ENCODE results near the gene CTSZ. TPM values are rescaled to one million over a fixed set of nuclear protein-coding genes. Genes with fewer than 3 reads are reported as not detected.
"Not testable (repeated sequence)": the region's sequence is repeated elsewhere in the genome, so short reads cannot be mapped to it uniquely, and the experiment has no call there.

CTSZ gene
- polyA plus RNA-seq, 1 donor: 89.9 TPM

DNA sequence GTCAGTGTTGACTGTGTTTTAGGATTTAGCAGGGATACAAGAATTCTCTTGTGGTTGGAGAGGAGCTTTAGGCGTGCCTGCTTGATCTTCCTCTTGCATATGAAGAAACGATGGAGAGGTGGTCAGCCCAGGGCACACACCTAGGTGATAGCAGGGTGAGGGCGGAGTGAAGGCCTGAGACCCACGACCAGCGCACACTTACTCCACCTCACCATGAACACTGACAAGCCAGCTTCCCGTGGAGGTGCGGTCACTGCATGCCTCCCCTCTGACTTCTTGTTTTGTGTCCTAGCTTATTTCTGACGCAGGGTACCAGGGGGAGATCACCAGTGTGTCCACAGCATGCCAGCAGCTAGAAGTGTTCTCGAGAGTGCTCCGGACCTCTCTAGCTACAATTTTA, 17.9 kb downstream of the CTSZ start:
- WGBS (ENCODE audit: insufficient coverage, low lambda C conversion rate): no CpG with 5 or more reads among the region's 10 CpGs

DNA sequence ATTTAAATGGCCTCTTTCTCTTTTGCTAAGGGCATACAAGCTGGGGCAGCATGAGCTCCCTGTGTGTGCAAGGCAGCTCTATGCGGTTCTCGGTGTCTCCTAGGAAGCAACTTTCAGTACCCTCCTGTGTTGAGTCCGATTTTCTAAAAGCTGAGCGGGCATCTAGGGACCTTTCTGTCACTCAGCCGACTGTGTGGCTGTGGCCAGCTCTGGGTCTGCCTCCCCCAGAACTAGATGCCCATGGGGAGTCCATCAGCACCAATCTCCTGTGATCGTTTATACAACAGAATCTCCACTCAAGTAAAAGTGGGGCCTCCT, 18.5 kb downstream of the CTSZ start:
- H3K36me3 ChIP-seq (ENCODE audit: control insufficient read depth, insufficient read depth, low read length): peaks cover 75% of the 10 kb centered on the region
- no peaks in the 10 kb centered on the region for H3K4me1 ChIP-seq (ENCODE audit: control insufficient read depth, insufficient read depth, low read length)
- DNase-seq: no peak
- no peaks in the 10 kb centered on the region for H3K27me3 ChIP-seq (ENCODE audit: control insufficient read depth, insufficient read depth, low read length)
- no peak overlapping the region for H3K27ac ChIP-seq (ENCODE audit: low read length)
- no peak overlapping the region for H3K4me3 ChIP-seq (ENCODE audit: low read length)
- no peaks in the 10 kb centered on the region for H3K9me3 ChIP-seq (ENCODE audit: control insufficient read depth, low read depth, low read length)
- WGBS (ENCODE audit: insufficient coverage, low lambda C conversion rate): no CpG with 5 or more reads among the region's 6 CpGs

More for the DNA sequence above, 17.9 kb downstream of the CTSZ start:
- H3K36me3 ChIP-seq (ENCODE audit: control insufficient read depth, insufficient read depth, low read length): peaks cover 81% of the 10 kb centered on the region
- no peaks in the 10 kb centered on the region for H3K27me3 ChIP-seq (ENCODE audit: control insufficient read depth, insufficient read depth, low read length)
- no peak overlapping the region for H3K27ac ChIP-seq (ENCODE audit: low read length)
- H3K9me3 ChIP-seq (ENCODE audit: control insufficient read depth, low read depth, low read length): no peaks in the 10 kb centered on the region
- no peak overlapping the region for H3K4me3 ChIP-seq (ENCODE audit: low read length)
- H3K4me1 ChIP-seq (ENCODE audit: control insufficient read depth, insufficient read depth, low read length): no peaks in the 10 kb centered on the region
- no peak for DNase-seq

DNA sequence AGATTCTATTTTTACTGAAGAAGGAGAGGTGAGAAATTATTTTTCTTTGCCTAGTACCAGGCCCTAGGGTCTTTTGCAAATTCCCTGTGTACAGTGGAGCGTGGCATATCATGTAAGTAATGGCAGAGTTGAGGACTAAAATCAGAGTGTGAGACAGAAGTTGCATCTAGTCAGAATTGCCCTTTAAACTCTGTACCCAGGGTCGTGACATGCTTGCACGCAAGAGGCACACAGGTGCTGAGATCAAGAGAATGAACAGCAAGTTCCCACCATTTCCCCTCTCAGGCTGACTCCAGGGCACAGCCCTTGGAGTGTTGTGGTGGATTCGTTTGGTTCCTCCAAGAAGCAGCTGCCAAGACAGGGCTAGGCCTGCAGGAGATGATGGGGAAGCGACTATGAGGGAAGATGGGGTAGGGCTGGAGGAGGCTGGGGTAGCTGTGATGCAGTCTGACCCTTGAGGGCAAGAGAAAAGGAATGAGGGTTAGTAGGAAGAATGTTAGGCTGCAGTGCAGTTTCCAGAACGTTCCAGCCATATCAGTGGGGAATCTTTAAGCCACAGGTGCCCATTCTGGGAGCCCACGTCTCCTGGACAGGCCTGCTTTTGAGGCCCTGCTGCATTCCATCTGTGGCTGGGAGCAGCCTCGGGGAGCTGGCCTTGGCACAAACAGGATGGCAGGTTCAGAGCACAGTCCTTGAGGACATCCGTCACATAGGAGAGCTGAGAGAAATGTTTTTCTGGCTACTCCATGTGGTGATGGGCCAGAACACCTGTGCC, 19.1 kb downstream of the CTSZ start:
- Histone ChIP-seq H3K9me3 (ENCODE audit: control insufficient read depth, low read depth, low read length) (no peaks in the 10 kb centered on the region), H3K27me3 (ENCODE audit: control insufficient read depth, insufficient read depth, low read length) (no peaks in the 10 kb centered on the region), H3K36me3 (ENCODE audit: control insufficient read depth, insufficient read depth, low read length) (peaks cover 69% of the 10 kb centered on the region), H3K4me3 (ENCODE audit: low read length) (no peak overlapping the region), H3K27ac (ENCODE audit: low read length) (no peak overlapping the region), H3K4me1 (ENCODE audit: control insufficient read depth, insufficient read depth, low read length) (no peaks in the 10 kb centered on the region)
- DNase-seq: no peak
- WGBS (ENCODE audit: insufficient coverage, low lambda C conversion rate): no CpG with 5 or more reads among the region's 9 CpGs

DNA sequence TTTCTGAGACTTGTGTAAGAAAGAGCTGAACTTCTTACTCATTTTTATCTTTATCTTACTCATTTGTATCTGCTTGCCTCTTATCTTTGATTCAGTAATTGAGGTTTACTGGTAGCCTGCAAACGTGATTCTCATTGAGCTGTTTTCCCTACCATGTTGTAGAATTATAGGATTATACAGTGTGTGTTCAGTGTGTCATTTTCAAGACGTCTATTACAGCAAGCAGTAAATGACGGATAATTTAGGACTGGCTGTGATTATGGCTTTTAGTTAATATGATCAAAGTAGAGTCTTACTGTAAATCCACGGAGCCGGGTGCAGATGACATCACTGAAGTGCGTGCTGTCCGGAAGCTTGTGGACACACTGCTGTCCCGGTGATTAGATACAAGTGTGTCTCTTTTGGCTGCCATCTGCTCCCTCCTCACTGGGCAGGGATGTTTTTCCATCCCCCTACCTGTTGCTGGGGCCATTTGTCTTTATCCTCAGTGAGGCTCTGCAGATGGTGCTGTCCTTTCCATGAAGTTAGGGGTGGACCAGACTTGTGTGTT, 20.0 kb downstream of the CTSZ start:
- H3K27ac ChIP-seq (ENCODE audit: low read length): no peak overlapping the region
- H3K27me3 ChIP-seq (ENCODE audit: control insufficient read depth, insufficient read depth, low read length): no peaks in the 10 kb centered on the region
- peaks cover 4% of the 10 kb centered on the region for H3K4me1 ChIP-seq (ENCODE audit: control insufficient read depth, insufficient read depth, low read length)
- no peak overlapping the region for H3K4me3 ChIP-seq (ENCODE audit: low read length)
- peaks cover 60% of the 10 kb centered on the region for H3K36me3 ChIP-seq (ENCODE audit: control insufficient read depth, insufficient read depth, low read length)
- H3K9me3 ChIP-seq (ENCODE audit: control insufficient read depth, low read depth, low read length): no peaks in the 10 kb centered on the region
- 70% methylated on average over 3 of the region's 8 CpGs for WGBS (ENCODE audit: insufficient coverage, low lambda C conversion rate)
- no peak for DNase-seq

DNA sequence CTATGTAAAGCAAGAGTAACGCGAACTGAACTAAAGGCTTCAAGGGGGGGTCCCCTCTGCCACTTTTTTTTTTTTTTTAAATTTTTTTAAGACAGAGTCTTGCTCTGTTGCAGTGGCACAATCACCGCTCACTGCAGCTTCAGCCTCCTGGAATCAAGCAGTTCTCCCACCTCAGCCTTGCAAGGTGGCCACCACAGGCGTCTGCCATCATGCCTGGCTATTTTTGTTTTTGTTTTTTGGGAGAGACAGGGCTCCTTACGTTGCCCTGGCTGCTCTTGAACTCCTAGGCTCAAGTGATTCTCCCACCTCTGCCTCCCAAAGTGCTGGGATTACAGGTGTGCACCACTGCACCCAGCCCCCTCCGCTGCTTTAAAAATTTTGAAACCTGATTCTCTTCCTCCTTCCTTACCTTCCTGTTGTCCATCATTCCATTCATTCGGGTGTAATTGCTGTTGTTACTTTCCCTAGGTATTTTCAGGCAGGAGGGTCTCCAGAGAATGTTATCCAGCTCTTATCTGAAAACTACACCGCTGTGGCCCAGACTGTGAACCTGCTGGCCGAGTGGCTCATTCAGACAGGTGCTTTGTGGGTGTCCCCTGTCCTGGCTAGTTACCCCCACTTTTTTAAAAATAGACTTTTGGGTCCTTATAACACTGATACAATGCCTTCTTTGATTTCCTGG, 20.6 kb downstream of the CTSZ start:
- no peak for DNase-seq
- Histone ChIP-seq H3K9me3 (ENCODE audit: control insufficient read depth, low read depth, low read length) (no peaks in the 10 kb centered on the region), H3K4me3 (ENCODE audit: low read length) (no peak overlapping the region), H3K27me3 (ENCODE audit: control insufficient read depth, insufficient read depth, low read length) (no peaks in the 10 kb centered on the region), H3K27ac (ENCODE audit: low read length) (no peak overlapping the region), H3K4me1 (ENCODE audit: control insufficient read depth, insufficient read depth, low read length) (peaks cover 4% of the 10 kb centered on the region), H3K36me3 (ENCODE audit: control insufficient read depth, insufficient read depth, low read length) (peaks cover 55% of the 10 kb centered on the region)
- WGBS (ENCODE audit: insufficient coverage, low lambda C conversion rate): 100% methylated on average over 1 of the region's 9 CpGs

DNA sequence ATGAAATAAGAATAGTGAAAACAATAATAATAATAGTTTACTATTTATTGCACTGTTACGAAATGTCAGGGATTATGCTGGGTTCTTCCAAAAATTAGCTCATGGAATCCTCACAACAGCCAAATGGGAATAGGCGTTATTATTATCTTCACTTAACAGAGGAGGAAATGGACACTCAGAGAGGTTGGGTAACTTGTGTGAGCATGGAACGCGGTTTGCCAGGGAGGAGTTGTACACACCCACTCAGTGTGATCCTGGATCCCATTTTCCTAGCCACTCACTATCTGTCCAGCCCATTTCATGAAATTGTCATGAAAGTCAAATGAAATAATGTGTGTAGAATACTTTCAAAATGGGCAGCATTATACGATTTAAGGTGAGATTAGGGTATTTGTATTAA, 21.4 kb downstream of the CTSZ start:
- Histone ChIP-seq H3K27ac (ENCODE audit: low read length) (no peak overlapping the region), H3K27me3 (ENCODE audit: control insufficient read depth, insufficient read depth, low read length) (no peaks in the 10 kb centered on the region), H3K4me3 (ENCODE audit: low read length) (no peak overlapping the region), H3K4me1 (ENCODE audit: control insufficient read depth, insufficient read depth, low read length) (peaks cover 4% of the 10 kb centered on the region), H3K36me3 (ENCODE audit: control insufficient read depth, insufficient read depth, low read length) (peaks cover 48% of the 10 kb centered on the region), H3K9me3 (ENCODE audit: control insufficient read depth, low read depth, low read length) (no peaks in the 10 kb centered on the region)
- no CpG with 5 or more reads among the region's 5 CpGs for WGBS (ENCODE audit: insufficient coverage, low lambda C conversion rate)
- DNase-seq: no peak

DNA sequence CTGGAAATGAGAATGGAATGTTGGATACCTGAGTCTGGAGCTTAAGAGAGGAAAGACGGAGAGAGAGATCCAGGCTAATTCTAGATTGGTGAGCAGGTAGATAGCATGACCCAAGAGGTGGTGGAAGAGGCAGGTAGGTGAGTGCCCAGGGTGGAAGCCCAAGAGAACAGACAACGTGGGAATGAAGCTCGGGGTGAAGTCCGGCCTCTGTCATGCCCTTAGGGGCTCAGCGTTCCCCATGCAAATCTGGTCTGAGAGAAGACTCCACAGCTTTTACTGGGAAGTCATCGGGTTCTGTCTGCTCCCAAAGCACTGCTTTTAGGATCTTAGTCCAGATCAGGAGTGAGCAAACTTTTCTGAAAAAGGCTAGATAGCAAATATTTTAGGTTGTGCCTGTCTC, 22.4 kb downstream of the CTSZ start:
- WGBS (ENCODE audit: insufficient coverage, low lambda C conversion rate): 100% methylated on average over 1 of the region's 6 CpGs
- H3K4me1 ChIP-seq (ENCODE audit: control insufficient read depth, insufficient read depth, low read length): peaks cover 4% of the 10 kb centered on the region

DNA sequence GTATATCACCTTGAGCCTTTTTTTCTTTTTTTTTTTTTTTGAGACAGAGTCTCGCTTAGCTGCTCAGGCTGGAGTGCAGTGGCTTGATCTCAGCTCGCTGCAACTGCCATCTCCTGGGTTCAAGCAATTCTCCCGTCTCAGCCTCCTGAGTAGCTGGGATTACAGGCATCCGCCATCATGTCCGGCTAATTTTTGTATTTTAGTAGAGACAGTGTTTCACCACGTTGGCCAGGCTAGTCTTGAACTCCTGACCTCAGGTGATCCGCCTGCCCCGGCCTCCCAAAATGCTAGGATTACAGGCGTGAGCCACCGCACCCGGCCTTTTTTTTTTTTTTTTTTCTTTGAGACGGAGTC, 24.0 kb downstream of the CTSZ start:
- not testable (repeated sequence) for H3K9me3 ChIP-seq (ENCODE audit: control insufficient read depth, low read depth, low read length); H3K27ac ChIP-seq (ENCODE audit: low read length); H3K27me3 ChIP-seq (ENCODE audit: control insufficient read depth, insufficient read depth, low read length); H3K4me3 ChIP-seq (ENCODE audit: low read length); DNase-seq; H3K4me1 ChIP-seq (ENCODE audit: control insufficient read depth, insufficient read depth, low read length)
- WGBS (ENCODE audit: insufficient coverage, low lambda C conversion rate): no CpG with 5 or more reads among the region's 12 CpGs
- peaks cover 23% of the 10 kb centered on the region for H3K36me3 ChIP-seq (ENCODE audit: control insufficient read depth, insufficient read depth, low read length)

More for the DNA sequence above, 22.4 kb downstream of the CTSZ start:
- Histone ChIP-seq H3K9me3 (ENCODE audit: control insufficient read depth, low read depth, low read length) (no peaks in the 10 kb centered on the region), H3K4me3 (ENCODE audit: low read length) (no peak overlapping the region), H3K27ac (ENCODE audit: low read length) (no peak overlapping the region), H3K36me3 (ENCODE audit: control insufficient read depth, insufficient read depth, low read length) (peaks cover 39% of the 10 kb centered on the region), H3K27me3 (ENCODE audit: control insufficient read depth, insufficient read depth, low read length) (no peaks in the 10 kb centered on the region)
- DNase-seq: no peak

DNA sequence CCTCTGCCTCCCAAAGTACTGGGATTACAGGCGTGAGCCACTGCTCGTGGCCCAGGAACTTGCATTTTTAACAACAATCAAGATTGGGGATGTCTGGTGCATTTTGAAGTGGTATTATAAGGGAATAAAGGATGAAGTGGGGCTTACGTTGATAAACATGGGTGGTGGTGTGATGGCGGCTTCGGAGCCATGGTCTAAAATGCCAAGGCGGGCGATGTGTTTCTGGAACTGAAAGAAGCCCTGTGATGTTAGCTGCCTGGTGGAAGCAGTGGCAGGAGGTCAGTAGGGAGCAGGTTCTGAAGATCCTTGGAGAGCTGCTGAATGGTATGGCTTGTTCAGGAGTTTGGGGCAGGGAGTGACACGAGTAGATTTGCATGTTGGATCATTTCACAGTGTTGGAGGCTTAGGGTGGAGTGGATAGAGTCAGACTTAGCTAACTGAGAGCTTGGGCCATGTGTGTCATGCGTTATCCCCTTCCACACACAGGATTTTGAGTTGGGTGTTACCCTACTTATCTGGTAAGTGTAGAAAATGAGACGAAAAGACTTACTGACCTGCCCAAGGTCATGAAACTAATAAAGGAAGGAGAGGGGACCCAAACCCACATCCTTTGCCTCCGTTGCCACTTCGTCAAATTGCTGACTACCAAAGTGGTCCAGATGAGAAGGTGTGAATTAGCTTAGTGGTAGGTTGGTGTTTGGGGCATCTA, 24.5 kb downstream of the CTSZ start:
- no CpG with 5 or more reads among the region's 12 CpGs for WGBS (ENCODE audit: insufficient coverage, low lambda C conversion rate)
- H3K4me3 ChIP-seq (ENCODE audit: low read length): no peak overlapping the region

DNA sequence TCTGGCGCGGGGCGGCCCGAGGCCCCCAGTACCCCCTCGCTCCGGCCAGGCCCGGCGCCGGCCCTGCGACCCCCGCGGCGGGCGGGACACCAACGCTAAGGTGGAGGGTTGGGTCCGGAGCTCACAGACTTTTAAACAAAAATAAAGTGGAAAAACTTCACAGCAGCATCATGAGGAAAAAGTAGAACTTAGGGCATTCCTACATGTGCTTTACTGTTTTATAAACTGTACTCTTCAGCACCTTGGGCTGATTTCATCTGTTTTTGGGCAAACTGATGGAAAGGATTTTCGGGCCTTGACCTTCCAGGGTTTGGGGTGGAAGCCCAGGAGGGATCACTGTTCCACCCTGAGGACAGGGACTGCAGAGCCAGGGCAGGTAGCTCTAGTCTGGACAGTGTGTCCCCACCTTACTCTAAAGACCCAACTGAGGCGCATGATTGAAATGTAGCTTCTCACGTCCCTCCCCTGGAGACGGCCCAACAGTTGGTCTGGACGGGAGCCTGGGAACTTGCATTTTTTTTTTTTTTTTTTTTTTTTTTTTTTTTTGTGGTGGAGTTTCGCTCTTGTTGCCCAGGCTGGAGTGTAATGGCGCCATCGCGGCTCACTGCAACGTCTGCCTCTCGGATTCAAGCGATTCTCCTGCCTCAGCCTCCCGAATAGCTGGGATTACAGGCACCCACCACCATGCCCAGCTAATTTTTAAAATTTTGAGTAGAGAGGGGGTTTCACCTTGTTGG, 25.3 kb downstream of the CTSZ start:
- Histone ChIP-seq H3K27me3 (ENCODE audit: control insufficient read depth, insufficient read depth, low read length) (no peaks in the 10 kb centered on the region), H3K27ac (ENCODE audit: low read length) (no peak overlapping the region), H3K9me3 (ENCODE audit: control insufficient read depth, low read depth, low read length) (no peaks in the 10 kb centered on the region), H3K4me1 (ENCODE audit: control insufficient read depth, insufficient read depth, low read length) (peaks cover 4% of the 10 kb centered on the region), H3K4me3 (ENCODE audit: low read length) (peak overlapping the region; percentile 57), H3K36me3 (ENCODE audit: control insufficient read depth, insufficient read depth, low read length) (peaks cover 10% of the 10 kb centered on the region)
- whole genome bisulfite sequencing (ENCODE audit: insufficient coverage, low lambda C conversion rate): no CpG with 5 or more reads among the region's 29 CpGs
- peak in 1 of 2 donors; percentile 66 for DNase-seq

More for the DNA sequence above, 24.5 kb downstream of the CTSZ start:
- DNase-seq: no peak
- Histone ChIP-seq H3K27ac (ENCODE audit: low read length) (no peak overlapping the region), H3K27me3 (ENCODE audit: control insufficient read depth, insufficient read depth, low read length) (no peaks in the 10 kb centered on the region), H3K9me3 (ENCODE audit: control insufficient read depth, low read depth, low read length) (no peaks in the 10 kb centered on the region), H3K4me1 (ENCODE audit: control insufficient read depth, insufficient read depth, low read length) (peaks cover 4% of the 10 kb centered on the region), H3K36me3 (ENCODE audit: control insufficient read depth, insufficient read depth, low read length) (peaks cover 18% of the 10 kb centered on the region)
